Measurements from ENCODE around the gene MTUS2.

Gene MTUS2

GRCh38 chr13:29115842-29116241 lies 295.7 kb downstream of the MTUS2 start:
- no peak overlapping the region for H3K4me3 ChIP-seq (ENCODE audit: low read depth in 1 of 2, low read length in 1 of 2)
- H3K36me3 ChIP-seq: no peaks in the 10 kb centered on the region
- TF ChIP-seq CTCF (IDR thresholded peaks at IDR 0.05): no peak
- no peak overlapping the region for H3K27ac ChIP-seq
- H3K9me3 ChIP-seq: no peaks in the 10 kb centered on the region
- no peaks in the 10 kb centered on the region for H3K27me3 ChIP-seq
- H3K4me1 ChIP-seq (ENCODE audit: control insufficient read depth in 1 of 2, insufficient read depth in 1 of 2, low read depth in 1 of 2, low read length in 1 of 2): no peaks in the 10 kb centered on the region

DNA sequence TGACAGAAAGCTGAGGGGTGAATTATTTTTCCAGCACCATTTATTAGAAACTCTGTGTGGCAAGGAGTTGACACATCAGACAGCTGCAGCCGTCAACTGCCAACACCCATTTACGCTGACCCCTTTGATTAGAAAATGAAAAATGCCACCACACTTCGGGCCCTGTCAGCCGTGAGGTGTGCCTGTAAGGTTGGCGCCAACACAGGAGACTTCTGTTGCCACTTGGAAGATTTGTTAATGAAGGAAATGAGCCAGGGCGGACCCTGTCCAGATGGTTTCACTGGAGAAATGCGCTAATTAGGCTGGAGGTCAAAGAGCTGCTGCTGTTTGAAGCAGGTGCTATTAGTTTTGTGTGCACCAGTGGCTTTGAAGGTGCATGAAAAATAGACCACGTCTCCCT lies 297.5 kb downstream of the MTUS2 start:
- no peaks in the 10 kb centered on the region for H3K9me3 ChIP-seq
- H3K27me3 ChIP-seq: no peaks in the 10 kb centered on the region
- no peaks in the 10 kb centered on the region for H3K36me3 ChIP-seq
- no peak for TF ChIP-seq CTCF (IDR thresholded peaks at IDR 0.05)
- no peaks in the 10 kb centered on the region for H3K4me1 ChIP-seq (ENCODE audit: control insufficient read depth in 1 of 2, insufficient read depth in 1 of 2, low read depth in 1 of 2, low read length in 1 of 2)
- no peak overlapping the region for H3K4me3 ChIP-seq (ENCODE audit: low read depth in 1 of 2, low read length in 1 of 2)
- H3K27ac ChIP-seq: no peak overlapping the region

DNA sequence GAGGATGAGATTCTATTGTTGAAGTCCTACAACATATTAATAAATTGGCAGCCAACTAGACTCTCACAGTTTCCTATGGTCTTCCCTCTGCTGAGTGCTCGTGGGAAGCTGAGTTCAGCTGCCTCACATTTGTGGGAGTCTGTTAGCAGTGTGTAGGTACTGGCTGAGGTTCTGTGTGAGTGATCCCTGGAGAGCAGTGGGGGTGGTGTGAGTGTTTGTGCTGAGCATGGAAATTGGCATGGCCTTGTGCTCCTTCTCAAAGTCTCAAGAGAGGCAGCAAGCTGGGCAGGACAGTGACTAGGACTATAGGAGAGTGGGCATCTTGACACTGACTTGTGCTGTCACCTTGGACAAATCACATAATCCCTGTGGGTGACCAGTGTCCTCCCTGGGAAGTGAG lies 298.3 kb downstream of the MTUS2 start:
- Histone ChIP-seq H3K4me3 (ENCODE audit: low read depth in 1 of 2, low read length in 1 of 2) (no peak overlapping the region), H3K27ac (no peak overlapping the region)
- no peak for TF ChIP-seq CTCF (IDR thresholded peaks at IDR 0.05)

DNA sequence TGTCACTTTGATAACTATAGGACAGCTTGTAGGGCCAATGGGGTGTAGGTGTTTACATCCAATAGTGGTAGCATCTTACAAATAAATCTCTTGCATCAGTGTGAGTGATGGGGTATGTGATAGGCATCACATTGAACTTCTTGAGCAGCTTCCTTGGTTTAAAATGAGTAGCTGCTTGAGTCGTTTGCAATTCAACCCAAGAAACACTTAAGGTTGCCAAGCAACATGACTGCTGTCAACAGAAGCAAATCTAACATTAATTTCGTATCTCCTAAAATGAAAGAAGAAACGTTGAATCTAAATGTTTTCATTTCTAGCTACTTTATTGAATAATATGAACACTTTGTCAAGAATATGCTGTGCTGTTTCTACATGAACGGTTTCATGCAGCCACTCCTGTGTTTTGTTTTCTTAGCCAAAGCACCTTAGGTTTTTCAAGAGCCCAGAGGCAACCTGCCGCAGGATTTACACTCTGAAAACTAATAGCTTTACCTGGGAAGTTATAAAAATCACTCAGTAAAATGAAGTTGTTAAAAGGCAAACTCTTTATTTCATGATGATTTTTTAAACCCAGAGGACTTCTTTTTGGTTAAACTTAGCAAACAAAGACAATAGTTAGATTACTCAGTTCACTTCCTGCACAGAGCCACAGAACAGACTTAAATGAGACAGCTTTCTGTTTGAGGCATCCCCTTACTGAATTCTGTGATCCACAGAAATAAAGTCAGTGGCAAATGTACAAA lies 305.2 kb downstream of the MTUS2 start:
- no peak for TF ChIP-seq CTCF (IDR thresholded peaks at IDR 0.05)
- Histone ChIP-seq H3K36me3 (no peaks in the 10 kb centered on the region), H3K27ac (no peak overlapping the region), H3K4me3 (ENCODE audit: low read depth in 1 of 2, low read length in 1 of 2) (no peak overlapping the region), H3K9me3 (no peaks in the 10 kb centered on the region), H3K4me1 (ENCODE audit: control insufficient read depth in 1 of 2, insufficient read depth in 1 of 2, low read depth in 1 of 2, low read length in 1 of 2) (no peaks in the 10 kb centered on the region), H3K27me3 (no peaks in the 10 kb centered on the region)

More for the DNA sequence above, 298.3 kb downstream of the MTUS2 start:
- Histone ChIP-seq H3K4me1 (ENCODE audit: control insufficient read depth in 1 of 2, insufficient read depth in 1 of 2, low read depth in 1 of 2, low read length in 1 of 2) (no peaks in the 10 kb centered on the region), H3K9me3 (no peaks in the 10 kb centered on the region), H3K27me3 (no peaks in the 10 kb centered on the region), H3K36me3 (no peaks in the 10 kb centered on the region)

GRCh38 chr13:29125934-29126424 lies 305.8 kb downstream of the MTUS2 start:
- no peak overlapping the region for H3K27ac ChIP-seq
- no peaks in the 10 kb centered on the region for H3K27me3 ChIP-seq
- H3K4me1 ChIP-seq (ENCODE audit: control insufficient read depth in 1 of 2, insufficient read depth in 1 of 2, low read depth in 1 of 2, low read length in 1 of 2): no peaks in the 10 kb centered on the region
- no peak for TF ChIP-seq CTCF (IDR thresholded peaks at IDR 0.05)
- H3K9me3 ChIP-seq: no peaks in the 10 kb centered on the region
- H3K4me3 ChIP-seq (ENCODE audit: low read depth in 1 of 2, low read length in 1 of 2): no peak overlapping the region
- no peaks in the 10 kb centered on the region for H3K36me3 ChIP-seq
